SK-N-SH (cell line): ENCODE results near the gene ANKMY1.

Source experiments
- POLR2AphosphoS5 ChIP-seq: IDR thresholded peaks from 2 replicates; pipeline ENCODE4 v1.6.1; 2012; ENCODE audit warnings: low read depth, low read length
- RAD21 ChIP-seq: IDR thresholded peaks from 2 replicates; pipeline ENCODE4 v1.6.1; 2012; ENCODE audit warnings: mild to moderate bottlenecking, low read length
- YY1 ChIP-seq: IDR thresholded peaks from 2 replicates; pipeline ENCODE4 v1.4.0; 2012; ENCODE audit warnings: low read depth, mild to moderate bottlenecking
- TF ChIP-seq, protein P1 (sequence below): fragments of 200-600 bp; sonication (generic); IDR thresholded peaks from 2 replicates; pipeline ENCODE4 v1.6.1; 2017; ENCODE audit warnings: antibody characterized with exemption, mild to moderate bottlenecking, moderate library complexity
- TF ChIP-seq, protein P2 (sequence below): IDR thresholded peaks from 2 replicates; pipeline ENCODE4 v1.4.0; 2012; ENCODE audit warnings: low read depth

DNA sequence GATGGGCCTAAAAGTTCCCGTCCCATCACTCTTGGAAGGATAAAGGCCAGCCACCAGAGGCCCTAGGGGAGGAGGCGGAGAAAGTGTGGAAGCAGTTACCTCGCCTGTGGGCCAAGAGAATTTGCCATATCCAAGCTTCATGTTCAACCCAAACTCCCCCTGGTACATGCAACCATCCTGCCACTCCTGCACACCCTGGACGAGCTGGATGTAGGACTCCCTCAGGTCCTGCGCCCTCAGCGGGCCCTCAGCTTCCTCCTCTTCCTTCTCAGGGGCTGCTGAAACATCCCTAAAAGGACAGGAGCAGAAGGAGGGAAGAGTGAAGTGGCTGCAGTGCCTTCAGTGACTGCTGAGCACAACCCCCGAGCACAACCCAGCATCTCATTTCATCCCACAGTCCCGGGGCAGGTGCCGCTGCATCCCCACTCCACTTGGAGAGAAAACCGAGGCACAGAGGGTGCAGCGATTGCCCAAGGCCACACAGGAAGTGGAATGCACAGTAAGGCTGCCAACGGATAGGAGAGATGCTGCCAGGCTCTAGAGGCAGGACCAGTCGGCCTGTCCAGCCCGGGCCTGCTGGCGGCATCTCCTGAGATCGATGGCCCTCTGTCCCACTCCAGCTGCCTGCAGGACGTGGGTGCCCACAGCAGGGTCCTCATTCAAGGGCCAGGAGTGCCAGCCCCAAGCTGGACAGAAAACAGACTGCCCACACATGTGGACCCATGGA lies 2.9 kb downstream of the ANKMY1 start:
- TF ChIP-seq YY1: no peak
- TF ChIP-seq, protein P1, sequence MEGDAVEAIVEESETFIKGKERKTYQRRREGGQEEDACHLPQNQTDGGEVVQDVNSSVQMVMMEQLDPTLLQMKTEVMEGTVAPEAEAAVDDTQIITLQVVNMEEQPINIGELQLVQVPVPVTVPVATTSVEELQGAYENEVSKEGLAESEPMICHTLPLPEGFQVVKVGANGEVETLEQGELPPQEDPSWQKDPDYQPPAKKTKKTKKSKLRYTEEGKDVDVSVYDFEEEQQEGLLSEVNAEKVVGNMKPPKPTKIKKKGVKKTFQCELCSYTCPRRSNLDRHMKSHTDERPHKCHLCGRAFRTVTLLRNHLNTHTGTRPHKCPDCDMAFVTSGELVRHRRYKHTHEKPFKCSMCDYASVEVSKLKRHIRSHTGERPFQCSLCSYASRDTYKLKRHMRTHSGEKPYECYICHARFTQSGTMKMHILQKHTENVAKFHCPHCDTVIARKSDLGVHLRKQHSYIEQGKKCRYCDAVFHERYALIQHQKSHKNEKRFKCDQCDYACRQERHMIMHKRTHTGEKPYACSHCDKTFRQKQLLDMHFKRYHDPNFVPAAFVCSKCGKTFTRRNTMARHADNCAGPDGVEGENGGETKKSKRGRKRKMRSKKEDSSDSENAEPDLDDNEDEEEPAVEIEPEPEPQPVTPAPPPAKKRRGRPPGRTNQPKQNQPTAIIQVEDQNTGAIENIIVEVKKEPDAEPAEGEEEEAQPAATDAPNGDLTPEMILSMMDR: no peak
- TF ChIP-seq POLR2AphosphoS5: no peak
- TF ChIP-seq, protein P2, sequence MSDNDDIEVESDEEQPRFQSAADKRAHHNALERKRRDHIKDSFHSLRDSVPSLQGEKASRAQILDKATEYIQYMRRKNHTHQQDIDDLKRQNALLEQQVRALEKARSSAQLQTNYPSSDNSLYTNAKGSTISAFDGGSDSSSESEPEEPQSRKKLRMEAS: no peak
- no peak for TF ChIP-seq RAD21
